NCI-H1930 (cell line): Measurements from ENCODE around the gene SNRPF.
A peak's percentile ranks its signal among the peaks of the same experiment; 100 is the strongest.
"Not testable (repeated sequence)": the region's sequence is repeated elsewhere in the genome, so short reads cannot be mapped to it uniquely, and the experiment has no call there.

Experiments
- DNase-seq, 2 experiments: peaks; one replicate each; lab custom pipeline; 2025; lab: John Stamatoyannopoulos, UW

Gene SNRPF

DNA sequence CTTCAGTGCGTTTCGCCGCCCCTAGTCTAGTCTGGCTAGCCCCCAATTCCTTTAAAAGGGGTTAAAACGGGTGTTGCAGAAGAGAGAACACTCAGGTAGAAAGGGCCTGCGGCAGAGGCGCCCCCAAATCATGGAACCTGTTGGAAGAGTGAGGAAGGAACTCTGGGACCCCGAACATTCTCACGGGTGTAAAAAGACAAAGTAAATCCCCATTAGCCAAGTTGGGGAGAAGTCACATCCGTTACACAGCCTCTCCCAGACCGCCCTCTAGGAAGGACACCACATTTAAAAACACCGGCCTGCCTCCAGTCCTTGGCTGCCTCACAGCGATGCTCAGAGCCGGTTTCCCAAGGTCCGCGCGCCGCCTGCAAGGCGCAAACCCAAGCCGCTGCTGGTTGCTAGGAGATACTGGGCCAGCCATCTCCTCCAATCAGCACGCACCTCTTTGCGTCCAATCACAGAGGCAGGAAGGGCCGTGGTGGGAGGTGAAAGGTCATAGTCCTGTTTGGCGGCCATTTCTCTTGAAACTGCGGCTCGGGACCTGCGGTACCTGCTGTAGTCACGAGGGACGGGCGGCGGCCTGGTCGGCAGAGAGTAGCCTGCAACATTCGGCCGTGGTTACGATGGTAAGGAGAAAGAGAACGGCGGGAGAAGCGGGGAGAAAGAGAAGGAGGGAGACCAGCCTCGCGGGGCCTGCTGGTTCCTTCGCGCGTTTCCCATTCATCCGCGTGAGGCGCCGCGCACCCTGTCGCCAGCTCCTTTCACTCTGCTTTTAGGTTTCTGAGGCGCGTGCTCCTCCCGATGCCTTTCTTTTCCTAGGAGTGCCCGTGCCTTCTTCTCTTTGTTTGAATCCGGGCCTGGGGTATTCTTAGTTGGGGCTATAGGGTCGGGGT lies at the start of gene SNRPF:
SNRPF (plus strand) TSS at position 502 of the 893 bp plus-strand sequence; CDS start at position 624, 122 bp downstream.
- DNase-seq, result peak; percentile 92 to 93

GRCh38 chr12:95809000-95809680 lies 49.6 kb upstream of the SNRPF start:
- DNase-seq, result no peak

DNA sequence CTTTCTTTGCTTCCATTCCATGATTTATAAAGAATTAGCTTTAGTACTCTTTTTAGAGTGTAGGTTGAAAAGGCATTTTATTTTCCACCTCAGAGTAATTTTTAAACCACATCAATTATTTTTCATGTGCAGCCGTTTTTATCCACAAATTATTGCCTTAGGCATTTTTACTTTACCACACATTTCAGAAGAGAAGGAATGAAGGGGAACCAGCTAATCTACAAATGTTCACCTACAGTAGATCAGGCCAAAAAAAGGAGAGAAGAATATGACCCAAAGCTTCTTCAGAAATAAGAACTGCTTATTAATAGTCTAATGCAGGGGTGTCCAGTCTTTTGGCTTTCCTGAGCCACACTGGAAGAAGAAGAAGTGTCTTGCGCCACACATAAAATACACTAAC lies 48.3 kb upstream of the SNRPF start:
- DNase-seq, result no peak

DNA sequence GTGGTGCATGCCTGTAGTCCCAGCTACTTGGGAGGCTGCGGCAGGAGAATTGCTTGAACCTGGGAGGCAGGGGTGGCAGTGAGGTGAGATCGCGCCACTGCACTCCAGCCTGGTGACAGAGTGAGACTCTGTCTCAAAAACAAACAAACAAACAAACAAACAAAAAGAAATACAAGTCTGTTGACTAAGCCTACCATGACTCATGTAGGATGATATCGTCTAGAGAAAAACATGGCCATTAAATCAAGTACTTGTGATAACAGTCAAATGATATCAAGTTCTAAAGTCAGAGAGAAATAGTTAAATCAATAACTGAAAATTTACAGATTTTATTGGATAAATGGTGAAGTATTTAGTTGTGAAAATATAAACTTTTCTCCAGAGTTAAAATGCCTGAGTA lies 46.6 kb upstream of the SNRPF start:
- DNase-seq, result not testable (repeated sequence)

DNA sequence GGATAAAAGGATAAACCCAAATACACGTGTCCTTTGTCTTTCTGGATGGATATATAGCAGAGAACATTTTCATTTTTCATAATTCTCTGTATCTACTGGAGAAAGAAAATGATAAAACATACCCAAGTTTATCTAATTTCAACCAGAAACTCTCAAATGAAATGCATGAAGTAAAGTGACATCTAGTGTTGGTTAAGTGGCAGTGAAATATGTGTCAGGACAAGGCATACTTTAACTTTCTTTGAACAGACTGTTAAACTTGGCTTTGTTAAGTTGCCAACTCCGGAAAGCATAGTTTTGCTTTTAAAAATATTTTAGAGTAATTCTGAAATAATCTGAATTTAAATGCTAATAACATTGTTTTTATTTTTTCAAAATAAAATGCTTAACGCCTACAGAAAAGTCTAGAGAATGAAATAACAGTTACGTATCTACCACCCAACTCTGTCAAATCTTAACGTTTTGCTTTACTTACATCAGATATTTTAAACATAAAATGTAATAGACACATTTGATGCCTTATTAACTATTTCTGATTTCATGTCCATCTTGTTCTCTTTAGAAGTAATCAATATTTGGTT lies 43.0 kb upstream of the SNRPF start:
- DNase-seq, result peak in 1 of 2 experiments; percentile 12

DNA sequence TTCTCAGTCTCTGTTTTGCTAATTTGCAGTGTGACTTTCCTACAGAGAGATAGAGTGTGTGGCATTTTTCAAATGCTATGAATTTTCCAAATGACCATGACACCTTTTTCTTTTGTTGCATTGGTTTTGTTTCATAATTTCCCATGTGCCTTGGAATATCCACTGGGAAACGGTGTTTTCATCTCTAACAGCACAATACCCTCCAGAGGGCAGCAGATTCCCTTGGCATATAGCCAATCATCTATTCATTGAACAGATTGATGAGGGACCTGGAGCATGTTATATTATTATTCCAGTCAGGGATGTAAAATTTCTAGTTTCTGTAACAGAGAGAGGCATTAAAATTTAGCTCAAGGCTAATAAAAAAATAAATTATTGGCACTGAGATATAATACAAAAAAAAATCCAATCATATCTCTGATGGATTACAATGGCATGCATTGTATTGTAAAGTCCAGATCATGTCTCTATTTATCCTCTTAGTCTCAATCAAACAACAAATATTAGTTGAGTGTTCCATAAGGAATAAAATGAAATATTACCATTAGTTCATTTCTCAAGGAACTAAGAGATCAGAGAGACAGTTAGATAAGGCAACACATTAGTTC lies 38.6 kb upstream of the SNRPF start:
- DNase-seq, result peak in 1 of 2 experiments; percentile 26

- DNase-seq, result no peak
These were observed 29.4 kb upstream of the SNRPF start for GRCh38 chr12:95829395-95829794.

DNA sequence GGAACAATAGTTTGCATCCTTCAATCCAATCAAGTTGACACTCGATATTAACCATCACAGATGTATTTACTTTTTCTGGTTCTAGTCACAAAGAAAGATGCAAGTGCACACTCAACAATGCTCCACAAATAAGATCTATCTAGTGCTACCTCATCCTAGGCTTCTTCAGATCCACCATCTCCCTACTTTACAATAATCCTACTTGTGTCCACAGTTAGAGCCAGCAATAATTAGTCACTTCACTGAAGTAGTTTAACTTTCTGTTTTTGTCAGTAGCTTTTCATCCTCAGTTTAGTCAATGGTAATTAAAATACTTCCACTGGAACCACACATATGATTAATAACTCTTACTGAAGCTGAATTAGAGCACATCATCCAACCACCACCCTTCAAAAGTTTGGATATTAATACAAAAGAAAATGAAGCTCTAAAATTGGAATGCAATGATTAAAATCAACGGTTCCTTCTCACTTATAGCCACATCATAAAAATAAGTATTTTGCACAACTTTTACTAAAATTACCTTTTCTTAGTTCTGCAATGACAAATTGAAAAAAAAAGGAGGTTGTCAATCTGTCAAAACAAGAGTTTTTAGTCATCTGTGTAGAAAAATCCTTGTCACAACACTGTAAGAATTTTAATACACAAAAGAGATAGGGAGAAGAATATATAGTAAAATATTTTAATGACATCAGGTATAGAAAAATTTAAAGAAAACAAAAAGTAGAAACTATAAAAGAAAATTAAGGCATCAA lies 28.2 kb upstream of the SNRPF start:
- DNase-seq, result no peak

GRCh38 chr12:95834572-95834971 lies 24.2 kb upstream of the SNRPF start:
- DNase-seq, result no peak

DNA sequence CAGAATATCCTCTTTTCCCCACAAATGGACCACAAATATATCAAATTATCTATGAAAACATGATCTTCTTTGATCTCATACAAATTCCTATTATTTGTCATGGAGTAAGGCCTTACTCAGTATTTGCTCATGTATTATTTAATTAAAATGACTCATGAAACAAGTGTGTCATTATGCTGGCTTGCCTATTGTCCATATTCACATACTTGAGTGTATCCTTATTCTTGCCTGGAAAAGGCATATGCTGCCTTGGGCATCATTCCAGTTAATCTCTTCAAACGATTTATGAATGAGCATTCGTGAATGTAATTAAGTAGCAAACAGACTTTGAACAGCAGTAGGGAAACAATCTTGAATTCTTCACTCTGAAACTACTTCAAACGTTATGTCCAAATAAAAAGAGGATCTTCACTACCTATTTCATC lies 22.6 kb upstream of the SNRPF start:
- no peak for DNase-seq

DNA sequence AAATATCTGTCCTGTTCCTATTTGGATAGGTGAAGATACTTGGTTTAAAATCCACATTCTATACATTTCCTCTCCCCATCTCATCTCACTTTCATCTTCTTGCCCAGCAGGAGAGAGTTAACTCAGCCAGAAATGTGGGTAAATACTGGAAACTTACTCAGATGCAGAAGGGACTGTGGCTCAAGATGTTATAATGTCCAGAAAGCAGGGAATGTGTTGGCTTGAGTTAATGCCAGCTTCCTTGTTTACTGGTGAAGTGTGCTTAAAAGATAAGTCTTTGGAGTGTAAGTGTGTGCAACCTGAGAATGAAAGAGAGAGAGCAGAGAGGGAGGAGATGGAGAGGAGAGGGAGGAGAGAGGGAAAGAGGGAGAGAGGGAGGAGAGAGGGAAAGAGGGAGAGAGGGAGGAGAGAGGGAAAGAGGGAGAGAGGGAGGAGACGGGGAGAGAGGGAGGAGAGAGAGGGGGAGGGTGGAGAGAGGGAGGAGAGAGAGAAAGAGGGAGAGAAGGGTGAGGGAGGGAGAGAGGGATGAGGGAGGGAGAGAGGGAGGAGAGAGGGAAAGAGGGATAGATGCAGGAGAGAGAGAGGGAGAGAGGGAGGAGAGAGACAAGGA lies 22.0 kb upstream of the SNRPF start:
- no peak for DNase-seq

DNA sequence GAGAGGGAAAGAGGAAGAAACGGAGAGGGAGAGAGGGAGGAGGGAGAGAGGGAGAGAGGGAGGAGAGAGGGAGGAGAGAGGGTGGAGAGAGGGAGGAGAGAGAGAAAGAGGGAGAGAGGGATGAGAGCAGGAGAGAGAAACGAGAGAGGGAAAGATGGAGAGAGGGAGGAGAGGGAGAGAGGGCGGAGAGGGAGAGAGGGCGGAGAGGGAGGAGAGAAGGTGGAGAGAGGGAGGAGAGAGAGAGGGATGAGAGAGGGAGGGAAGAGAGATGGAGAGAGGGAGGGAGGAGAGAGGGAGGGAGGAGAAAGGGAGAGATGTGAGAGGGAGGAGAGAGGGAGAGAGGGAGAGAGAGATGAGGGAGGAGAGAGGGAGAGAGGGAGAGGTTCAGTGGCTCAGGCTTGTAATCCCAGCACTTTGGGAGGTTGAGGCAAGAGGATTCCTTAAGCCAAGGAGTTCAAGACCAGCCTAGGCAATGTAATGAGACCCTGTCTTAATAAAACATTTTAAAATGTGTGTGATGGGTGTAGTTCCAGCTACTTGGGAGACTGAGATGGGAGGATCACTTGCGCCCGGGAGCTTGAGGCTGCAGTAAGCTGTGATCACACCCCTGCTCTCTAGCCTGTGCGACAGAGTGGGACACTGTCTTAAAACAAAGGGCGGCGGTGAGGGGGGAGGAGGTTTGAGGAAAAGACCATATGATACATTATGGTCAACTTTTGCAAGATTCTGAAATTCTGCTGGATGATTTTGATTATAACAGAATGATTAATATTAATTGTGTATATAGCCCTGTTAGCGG lies 21.3 kb upstream of the SNRPF start:
- DNase-seq, result no peak

GRCh38 chr12:95838125-95838524 lies 20.6 kb upstream of the SNRPF start:
- DNase-seq, result no peak

GRCh38 chr12:95842426-95842825 lies 16.3 kb upstream of the SNRPF start:
- not testable (repeated sequence) for DNase-seq

- DNase-seq, result no peak
These were observed 10.0 kb upstream of the SNRPF start for GRCh38 chr12:95848575-95849388.

DNA sequence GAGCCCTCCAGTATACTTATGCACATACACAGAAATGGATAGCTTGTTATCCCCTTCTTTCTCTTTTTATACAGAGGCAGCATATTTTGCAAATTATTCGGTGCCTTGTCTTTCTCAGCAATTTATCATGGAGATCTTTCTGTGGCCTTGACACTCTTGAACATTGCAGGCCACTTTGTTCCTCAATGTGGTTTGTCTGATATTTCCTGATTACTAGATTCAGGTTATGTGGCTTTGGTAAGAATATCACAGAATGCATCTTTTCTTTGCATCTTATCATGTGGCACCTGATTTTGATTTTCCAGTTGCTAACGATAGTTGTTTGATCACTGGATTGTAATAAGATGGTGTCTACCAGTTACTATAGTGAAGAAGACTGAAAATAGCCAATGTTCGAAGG lies 7.1 kb upstream of the SNRPF start:
- no peak for DNase-seq

DNA sequence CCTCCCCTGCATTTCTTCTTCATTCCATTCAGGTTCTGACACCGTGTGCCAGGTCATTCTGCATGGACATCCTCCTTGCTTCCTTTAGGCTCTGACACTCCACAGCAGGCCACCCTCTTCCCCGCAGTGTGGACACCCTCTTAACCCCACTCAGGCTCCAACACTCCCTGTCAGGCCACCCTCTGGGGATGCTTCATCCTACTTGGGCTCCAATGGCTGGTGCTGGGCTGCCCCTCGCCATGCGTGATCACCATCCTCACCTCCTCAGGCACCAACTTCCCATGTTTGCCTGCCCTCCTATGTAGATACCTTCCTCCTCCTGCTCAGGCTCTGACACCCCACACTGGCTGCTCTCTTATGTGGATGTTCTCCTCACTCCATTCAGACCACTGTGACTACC lies 6.6 kb upstream of the SNRPF start:
- no peak for DNase-seq

DNA sequence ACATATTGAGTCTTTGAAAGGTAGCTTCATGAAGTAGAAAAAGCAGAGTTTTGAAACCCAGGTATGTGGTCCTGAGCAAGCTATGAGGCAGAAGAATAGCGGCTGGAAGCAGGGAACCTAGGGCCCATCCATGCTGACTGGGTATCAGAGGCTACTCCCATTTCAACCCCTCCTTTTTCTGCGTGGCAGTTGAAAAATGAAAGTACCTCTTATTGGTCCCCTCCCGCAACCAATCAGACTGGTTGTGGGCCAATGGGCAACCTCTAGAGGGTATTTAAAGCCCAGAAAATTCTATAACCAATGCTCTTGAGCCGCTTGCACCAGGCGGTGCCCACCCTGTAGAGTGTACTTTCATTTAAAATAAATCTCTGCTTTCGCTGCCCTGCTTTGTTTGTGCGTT lies 1.6 kb upstream of the SNRPF start:
- no peak for DNase-seq

DNA sequence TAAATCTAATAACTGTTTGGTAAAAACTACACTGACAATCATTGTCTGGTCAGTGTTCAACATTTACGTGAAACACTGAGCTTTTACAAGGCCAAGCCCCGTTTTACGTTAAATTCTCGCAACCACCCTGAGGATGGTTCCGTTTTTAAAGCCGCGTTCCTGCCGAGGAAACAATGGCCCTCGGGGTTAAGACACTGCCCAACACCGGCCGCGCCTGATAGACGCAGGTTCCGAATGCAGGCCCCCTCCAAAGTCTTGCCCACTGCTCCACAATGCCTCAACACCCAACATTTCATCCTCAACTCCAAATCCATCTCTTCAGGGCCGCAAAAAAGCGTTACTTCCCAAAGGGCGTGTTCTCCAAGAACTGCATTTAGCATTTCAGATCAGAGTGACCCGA lies 953 bp upstream of the SNRPF start:
- DNase-seq, result no peak
